HepG2 (cell line): Measurements from ENCODE around the gene PCYT2. TPM values are rescaled to one million over a fixed set of nuclear protein-coding genes. Genes with fewer than 3 reads are reported as not detected.
A peak's percentile ranks its signal among the peaks of the same experiment; 100 is the strongest.

Experiments
- ATAC-seq: fragments of 200-7000 bp; cut with Tn5 transposase; 3 replicates; pipeline ENCODE4 v1.9.1; 2020; ENCODE audit warnings: mild to moderate bottlenecking, moderate library complexity
- BruUV-seq: library from RNA; stranded (reverse); fragments of 400-500 nt; replicated peaks from 2 replicates; lab custom pipeline; 2021; lab: Mats Ljungman, UMichigan
- CTCF ChIA-PET: fragments of 300-600 bp; formaldehyde crosslinking; extraction: SDS; loops from one replicate; lab custom pipeline; 2021; ENCODE audit warnings: low total read pairs, inconsistent platforms, low intra/inter-chr PET ratio; lab: Yijun Ruan, JAX
- POLR2A ChIA-PET: fragments of 350-600 bp; sonication (Branson Sonifier 250); formaldehyde crosslinking; loops from one replicate; lab custom pipeline; 2020; ENCODE audit warnings: antibody characterized with exemption, inconsistent platforms; lab: Yijun Ruan, JAX
- DNase-seq: peaks from one replicate; pipeline ENCODE4 v3.0.0-alpha.2; 2015; ENCODE audit warnings: low spot score
- FAIRE-seq: peaks from 3 replicates; lab custom pipeline; 2011; peaks lifted over from hg19 to GRCh38; lab: Jason Lieb, UNC
- H2AFZ ChIP-seq: one replicate; pipeline ENCODE4 v1.6.1; 2011; ENCODE audit warnings: low read length, inconsistent platforms
- H3K27ac ChIP-seq: fragments of 300-600 bp; 3 replicates; pipeline ENCODE4 v1.8.0; 2011; ENCODE audit warnings: mixed run types, mild to moderate bottlenecking, mixed read lengths, low read length, inconsistent platforms; ENCODE audit not compliant: insufficient read depth; ENCODE audit errors: extremely low read length
- H3K27me3 ChIP-seq, 2 experiments: fragments of 200-600 bp in 1 of 2; 2 replicates in 1 of 2; 3 replicates in 1 of 2; pipeline versions ENCODE4 v1.6.0 to v1.8.0; 2011; ENCODE audit warnings: low read length in 2 of 2, mild to moderate bottlenecking in 2 of 2, moderate library complexity in 2 of 2, inconsistent platforms in 1 of 2; ENCODE audit not compliant: insufficient read depth in 2 of 2, control insufficient read depth in 1 of 2
- H3K36me3 ChIP-seq, 2 experiments: fragments of 200-600 bp in 1 of 2; replicated peaks in 1 of 2; 2 replicates in 1 of 2; 3 replicates in 1 of 2; pipeline versions ENCODE4 v1.5.1 to v1.8.0; 2011; ENCODE audit warnings: low read length in 2 of 2, inconsistent platforms in 1 of 2; ENCODE audit not compliant: insufficient read depth in 2 of 2, control insufficient read depth in 1 of 2
- H3K4me1 ChIP-seq: 2 replicates; pipeline ENCODE4 v1.5.1; 2012; ENCODE audit warnings: low read length, inconsistent platforms; ENCODE audit not compliant: insufficient read depth
- H3K4me2 ChIP-seq: 2 replicates; pipeline ENCODE4 v1.6.0; 2011; ENCODE audit warnings: low read depth, low read length, inconsistent platforms
- H3K4me3 ChIP-seq, 3 experiments: fragments of 200-600 bp in 1 of 3; sonication (generic), shearing (Covaris generic) in 1 of 3; replicated peaks in 1 of 3; 2 replicates each; pipeline ENCODE4 v1.5.1; 2011 to 2016; ENCODE audit warnings: low read length in 3 of 3, inconsistent platforms in 2 of 3, low read depth in 2 of 3, mild to moderate bottlenecking in 2 of 3, control low read depth in 1 of 3, mixed read lengths in 1 of 3; ENCODE audit not compliant: insufficient read depth in 1 of 3
- H3K79me2 ChIP-seq: one replicate; pipeline ENCODE4 v1.6.1; 2011; ENCODE audit warnings: low read length, inconsistent platforms; ENCODE audit not compliant: insufficient read depth
- H3K9ac ChIP-seq: 2 replicates; pipeline ENCODE4 v1.6.0; 2011; ENCODE audit warnings: mild to moderate bottlenecking, low read depth, low read length, inconsistent platforms; ENCODE audit not compliant: insufficient read depth
- H3K9me3 ChIP-seq: 2 replicates; pipeline ENCODE4 v1.5.1; 2012; ENCODE audit warnings: mild to moderate bottlenecking, low read length
- H4K20me1 ChIP-seq: 2 replicates; pipeline ENCODE4 v1.6.0; 2011; ENCODE audit warnings: inconsistent platforms, mild to moderate bottlenecking, low read length, moderate library complexity; ENCODE audit not compliant: insufficient read depth
- AGO2 ChIP-seq: fragments of 200-400 bp; formaldehyde crosslinking; optimal IDR thresholded peaks from 2 replicates; pipeline ENCODE3; 2017; ENCODE audit warnings: mild to moderate bottlenecking, low read depth, low read length, moderate library complexity
- CEBPG ChIP-seq: IDR thresholded peaks from 2 replicates; pipeline ENCODE4 v1.6.1; 2016
- NFYB ChIP-seq: sonication (generic); formaldehyde crosslinking; IDR thresholded peaks from 2 replicates; pipeline ENCODE4 v1.4.0; 2020; ENCODE audit warnings: missing genetic modification reagents
- NRL ChIP-seq: sonication (generic); formaldehyde crosslinking; IDR thresholded peaks from 2 replicates; pipeline ENCODE4 v1.5.0; 2020; ENCODE audit warnings: missing genetic modification reagents, mild to moderate bottlenecking, moderate library complexity, borderline replicate concordance
- PRPF4 ChIP-seq: fragments of 200-400 bp; formaldehyde crosslinking; IDR thresholded peaks from 2 replicates; pipeline ENCODE4 v1.6.1; 2016; ENCODE audit warnings: low read length, low read depth; ENCODE audit not compliant: poor library complexity, severe bottlenecking
- SMAD1 ChIP-seq: sonication (generic); formaldehyde crosslinking; IDR thresholded peaks from 2 replicates; pipeline ENCODE4 v1.4.0; 2020; ENCODE audit warnings: missing genetic modification reagents, low read depth, mild to moderate bottlenecking, borderline replicate concordance
- ZNF280D ChIP-seq: sonication (generic); formaldehyde crosslinking; IDR thresholded peaks from 2 replicates; pipeline ENCODE4 v1.5.1; 2020; ENCODE audit warnings: mild to moderate bottlenecking, missing genetic modification reagents
- ZNF333 ChIP-seq: sonication (generic); formaldehyde crosslinking; IDR thresholded peaks from 2 replicates; pipeline ENCODE4 v1.4.0; 2020; ENCODE audit warnings: mild to moderate bottlenecking, missing genetic modification reagents, borderline replicate concordance
- ZNF567 ChIP-seq: sonication (generic); formaldehyde crosslinking; IDR thresholded peaks from 2 replicates; pipeline ENCODE4 v1.8.1; 2023; ENCODE audit warnings: mild to moderate bottlenecking, missing genetic modification reagents, borderline replicate concordance
- ZNF607 ChIP-seq: sonication (generic); formaldehyde crosslinking; IDR thresholded peaks from 2 replicates; pipeline ENCODE4 v1.5.1; 2020; ENCODE audit warnings: missing genetic modification reagents, mild to moderate bottlenecking, borderline replicate concordance
- ZNF687 ChIP-seq: sonication (generic); formaldehyde crosslinking; IDR thresholded peaks from 2 replicates; pipeline ENCODE4 v1.5.1; 2020; ENCODE audit warnings: mild to moderate bottlenecking, missing genetic modification reagents, moderate library complexity
- WGBS: methylation state at CpG from one replicate; pipeline ENCODE4 v1.1.6; 2017; ENCODE audit warnings: low lambda C conversion rate; 5-methylcytosine and 5-hydroxymethylcytosine counted together
- in situ Hi-C: cut with HindIII; loops from 2 replicates; pipeline ENCODE4 v1.10.0; 2017; ENCODE audit warnings: low pct_unique_long_range_greater_than_20kb; ENCODE audit not compliant: extremely low pct_ligation_motif_present
- intact Hi-C: fragments of 100-400 bp; cut with micrococcal nuclease; formaldehyde crosslinking; loops from one replicate; pipeline ENCODE4 v1.10.0; 2022; ENCODE audit not compliant: unreplicated experiment
- polyA plus RNA-seq, 8 experiments: library from polyadenylated mRNA; depleted of rRNA in 3 of 8; stranded (reverse) in 7 of 8; unstranded in 1 of 8; fragments of >200 nt; fragmentation: Illumina TruSeq in 4 of 8; extraction: Trizol in 4 of 8; gene quantifications; 2 replicates each; pipeline versions ENCODE4 v1.2.1 to v1.2.3, GENCODE V29; 2011 to 2016; ENCODE audit warnings: low read depth in 4 of 8, missing spikeins in 1 of 8, mixed read lengths in 1 of 8; ENCODE audit not compliant: insufficient read depth in 1 of 8
- total RNA-seq, 5 experiments: library from RNA; depleted of rRNA; stranded (reverse); fragments of >200 nt; fragmentation: Illumina TruSeq; extraction: Trizol; gene quantifications; 2 replicates each; pipeline ENCODE4 v1.2.3, GENCODE V29; 2016; ENCODE audit warnings: low read depth in 1 of 5

Gene PCYT2
- total and polyA plus RNA-seq, 2 of the 13 experiments (the other 11 are each of a cell fraction or from before 2014, with no cell fraction given): 147 to 297 TPM

GRCh38 chr17:81888988-81889595 lies 22.1 kb downstream of the PCYT2 start:
- POLR2A ChIA-PET: no interaction called here
- no peak for FAIRE-seq
- Histone ChIP-seq H4K20me1 (no peaks in the 10 kb centered on the region), H3K27ac (peak overlapping the region; percentile 76), H3K9ac (peak overlapping the region; percentile 99; the same call in 1 of the 2 replicates), H3K4me2 (peak overlapping the region; percentile 98), H3K27me3 (peaks cover 0 to 6% of the 10 kb centered on the region in 2 experiments; a peak in 2 of 5 replicates), H2AFZ (no peak overlapping the region), H3K4me1 (peaks cover 36% of the 10 kb centered on the region), H3K9me3 (no peaks in the 10 kb centered on the region), H3K36me3 (peaks cover 41 to 59% of the 10 kb centered on the region in 2 experiments), H3K4me3 (peak overlapping the region in 1 of 3 experiments; percentile 98; a peak in 1 of 6 replicates), H3K79me2 (peaks cover 52% of the 10 kb centered on the region)
- TF ChIP-seq ZNF567 (CRISPR knock-in tag) (0 out of 2 replicates have a peak, but pooled peaks have one; percentile 20), SMAD1 (0 out of 2 replicates have a peak, but pooled peaks have one; percentile 21), CEBPG (no peak), ZNF333 (CRISPR knock-in tag) (no peak), PRPF4 (peak; percentile 15), NRL (0 out of 2 replicates have a peak, but pooled peaks have one; percentile 5), NFYB (CRISPR knock-in tag) (no peak), AGO2 (peak; percentile 55), ZNF607 (0 out of 2 replicates have a peak, but pooled peaks have one; percentile 16), ZNF280D (CRISPR knock-in tag) (no peak), ZNF687 (CRISPR knock-in tag) (no peak)
- ATAC-seq: no peak
- BruUV-seq: no TSS peak
- CTCF ChIA-PET: no interaction called here
- DNase-seq: no peak
- intact Hi-C loops (no loop called here), in situ Hi-C loops (no loop called here)
- WGBS: 97% methylated on average over 16 of the region's 16 CpGs
